ENCODE data around the gene SPRYD7. TPM values are rescaled to one million over a fixed set of nuclear protein-coding genes. Genes with fewer than 3 reads are reported as not detected.

SPRYD7 gene
- total RNA-seq, 1 donor from 2014 or later = 5.0 TPM

DNA sequence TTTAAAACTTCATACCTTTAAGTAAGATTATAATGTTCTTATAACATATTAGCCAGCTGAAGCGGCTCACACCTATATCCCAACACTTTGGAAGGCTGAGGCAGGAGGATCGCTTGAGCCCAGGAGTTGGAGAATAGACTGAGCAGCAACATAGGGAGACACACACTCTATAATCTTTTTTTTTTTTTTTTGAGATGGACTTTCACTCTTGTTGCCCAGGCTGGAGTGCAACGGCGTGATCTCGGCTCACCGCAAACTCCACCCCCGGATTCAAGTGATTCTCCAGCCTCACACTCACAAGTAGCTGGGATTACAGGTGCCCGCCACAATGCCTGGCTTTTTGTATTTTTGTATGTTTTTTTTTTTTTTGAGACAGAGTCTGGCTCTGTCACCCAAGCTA, 37.3 kb downstream of the SPRYD7 start:
- DNase-seq (ENCODE audit: low read depth) = no peak
- FAIRE-seq = no peak
- Histone ChIP-seq H3K4me3 (ENCODE audit: low read depth, low read length) (no peak overlapping the region), H3K27me3 (ENCODE audit: control insufficient read depth, insufficient read depth, low read length) (no peaks in the 10 kb centered on the region), H3K36me3 (ENCODE audit: control insufficient read depth, insufficient read depth, low read length) (no peaks in the 10 kb centered on the region)
- TF ChIP-seq, protein P1, sequence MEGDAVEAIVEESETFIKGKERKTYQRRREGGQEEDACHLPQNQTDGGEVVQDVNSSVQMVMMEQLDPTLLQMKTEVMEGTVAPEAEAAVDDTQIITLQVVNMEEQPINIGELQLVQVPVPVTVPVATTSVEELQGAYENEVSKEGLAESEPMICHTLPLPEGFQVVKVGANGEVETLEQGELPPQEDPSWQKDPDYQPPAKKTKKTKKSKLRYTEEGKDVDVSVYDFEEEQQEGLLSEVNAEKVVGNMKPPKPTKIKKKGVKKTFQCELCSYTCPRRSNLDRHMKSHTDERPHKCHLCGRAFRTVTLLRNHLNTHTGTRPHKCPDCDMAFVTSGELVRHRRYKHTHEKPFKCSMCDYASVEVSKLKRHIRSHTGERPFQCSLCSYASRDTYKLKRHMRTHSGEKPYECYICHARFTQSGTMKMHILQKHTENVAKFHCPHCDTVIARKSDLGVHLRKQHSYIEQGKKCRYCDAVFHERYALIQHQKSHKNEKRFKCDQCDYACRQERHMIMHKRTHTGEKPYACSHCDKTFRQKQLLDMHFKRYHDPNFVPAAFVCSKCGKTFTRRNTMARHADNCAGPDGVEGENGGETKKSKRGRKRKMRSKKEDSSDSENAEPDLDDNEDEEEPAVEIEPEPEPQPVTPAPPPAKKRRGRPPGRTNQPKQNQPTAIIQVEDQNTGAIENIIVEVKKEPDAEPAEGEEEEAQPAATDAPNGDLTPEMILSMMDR (IDR thresholded peaks at IDR 0.05; ENCODE audit: insufficient read depth, low read length, severe bottlenecking) = no peak

DNA sequence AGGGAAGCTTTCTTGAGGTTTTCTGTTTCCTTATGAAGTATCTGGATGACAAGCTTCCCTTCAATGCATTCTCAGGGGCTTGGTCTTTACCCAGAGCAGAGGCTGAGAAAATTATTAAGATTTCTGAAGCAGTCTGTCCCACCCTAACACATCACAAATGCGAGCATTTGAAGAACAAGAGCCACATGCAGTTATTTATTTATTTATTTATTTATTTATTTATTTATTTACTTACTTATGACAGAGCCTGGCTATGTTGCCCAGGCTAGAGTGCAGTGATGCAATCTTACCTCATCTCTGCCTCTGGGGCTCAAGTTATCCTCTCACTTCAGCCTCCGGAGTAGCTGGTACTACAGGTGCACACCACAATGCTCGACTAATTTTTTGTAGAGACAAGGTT, 38.4 kb downstream of the SPRYD7 start:
- H3K4me3 ChIP-seq (ENCODE audit: low read depth, low read length) = no peak overlapping the region
- H3K36me3 ChIP-seq (ENCODE audit: control insufficient read depth, insufficient read depth, low read length) = no peaks in the 10 kb centered on the region
- no peaks in the 10 kb centered on the region for H3K27me3 ChIP-seq (ENCODE audit: control insufficient read depth, insufficient read depth, low read length)
- DNase-seq (ENCODE audit: low read depth) (no peak), FAIRE-seq (no peak)
- TF ChIP-seq, protein P1 (IDR thresholded peaks at IDR 0.05; ENCODE audit: insufficient read depth, low read length, severe bottlenecking) = no peak

- no peaks in the 10 kb centered on the region for H3K36me3 ChIP-seq (ENCODE audit: control insufficient read depth, insufficient read depth, low read length)
- FAIRE-seq = no peak
- H3K27me3 ChIP-seq (ENCODE audit: control insufficient read depth, insufficient read depth, low read length) = no peaks in the 10 kb centered on the region
- H3K4me3 ChIP-seq (ENCODE audit: low read depth, low read length) = no peak overlapping the region
- no peak for DNase-seq (ENCODE audit: low read depth)
- TF ChIP-seq, protein P1 (IDR thresholded peaks at IDR 0.05; ENCODE audit: insufficient read depth, low read length, severe bottlenecking) = no peak
Measured at GRCh38 chr13:49895826-49896225, 40.3 kb downstream of the SPRYD7 start.

GRCh38 chr13:49893591-49893990, 42.5 kb downstream of the SPRYD7 start:
- Histone ChIP-seq H3K36me3 (ENCODE audit: control insufficient read depth, insufficient read depth, low read length) (no peaks in the 10 kb centered on the region), H3K4me3 (ENCODE audit: low read depth, low read length) (no peak overlapping the region), H3K27me3 (ENCODE audit: control insufficient read depth, insufficient read depth, low read length) (no peaks in the 10 kb centered on the region)
- no peak for DNase-seq (ENCODE audit: low read depth)
- TF ChIP-seq, protein P1 (IDR thresholded peaks at IDR 0.05; ENCODE audit: insufficient read depth, low read length, severe bottlenecking) = no peak
- no peak for FAIRE-seq

GRCh38 chr13:49890376-49890775, 45.8 kb downstream of the SPRYD7 start:
- TF ChIP-seq, protein P1 (IDR thresholded peaks at IDR 0.05; ENCODE audit: insufficient read depth, low read length, severe bottlenecking) = no peak
- DNase-seq (ENCODE audit: low read depth) = no peak
- no peak for FAIRE-seq
- Histone ChIP-seq H3K27me3 (ENCODE audit: control insufficient read depth, insufficient read depth, low read length) (no peaks in the 10 kb centered on the region), H3K4me3 (ENCODE audit: low read depth, low read length) (no peak overlapping the region), H3K36me3 (ENCODE audit: control insufficient read depth, insufficient read depth, low read length) (no peaks in the 10 kb centered on the region)

DNA sequence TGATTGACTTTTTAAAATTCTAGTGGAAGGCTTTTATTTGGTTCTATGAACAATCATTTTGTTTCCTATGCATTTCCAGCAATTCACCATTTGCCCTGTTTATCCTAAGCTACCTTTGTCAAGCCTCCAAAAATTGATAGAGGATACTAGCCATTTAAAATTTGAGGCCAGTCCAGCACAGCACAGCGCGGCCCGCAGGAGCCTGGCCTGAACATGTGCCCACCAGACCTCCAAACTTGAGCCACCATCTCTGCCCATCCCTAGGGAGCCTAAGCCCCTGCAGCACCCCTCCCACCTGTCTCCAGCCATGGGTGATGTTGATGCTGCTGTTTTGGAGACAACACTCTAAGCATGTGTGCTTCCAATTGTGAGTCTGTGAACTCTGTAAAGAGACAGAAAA, 57.5 kb downstream of the SPRYD7 start:
- H3K4me3 ChIP-seq (ENCODE audit: low read depth, low read length) = no peak overlapping the region
- DNase-seq (ENCODE audit: low read depth) (no peak), FAIRE-seq (no peak)
- no peaks in the 10 kb centered on the region for H3K36me3 ChIP-seq (ENCODE audit: control insufficient read depth, insufficient read depth, low read length)
- TF ChIP-seq, protein P1 (IDR thresholded peaks at IDR 0.05; ENCODE audit: insufficient read depth, low read length, severe bottlenecking) = no peak
- no peaks in the 10 kb centered on the region for H3K27me3 ChIP-seq (ENCODE audit: control insufficient read depth, insufficient read depth, low read length)
